Renal cortex interstitium (tissue), 11 donors: Measurements from ENCODE around the gene ZDHHC17. TPM values are rescaled to one million over a fixed set of nuclear protein-coding genes. Genes with fewer than 3 reads are reported as not detected.

Experiments
- DNase-seq, 11 donors: peaks; one replicate each; pipeline ENCODE4 v3.0.0-alpha.2; 2013; ENCODE audit warnings: low read depth in 9 of 11, low spot score in 4 of 11; ENCODE audit errors: extremely low read depth in 1 of 11
- polyA plus RNA-seq, 3 donors: library from polyadenylated mRNA; unstranded; fragments of 120-200 nt; gene quantifications; one replicate each; pipeline ENCODE4 v1.2.1, GENCODE V29; 2013; ENCODE audit not compliant: insufficient read length in 3 of 3

Gene ZDHHC17
- polyA plus RNA-seq, 3 donors: 53.2 to 89.3 (median 71.8) TPM

GRCh38 chr12:76890151-76891143 is 126.5 kb downstream of the ZDHHC17 start:
- no peak for DNase-seq

GRCh38 chr12:76891609-76892008 is 127.7 kb downstream of the ZDHHC17 start:
- no peak for DNase-seq

DNA sequence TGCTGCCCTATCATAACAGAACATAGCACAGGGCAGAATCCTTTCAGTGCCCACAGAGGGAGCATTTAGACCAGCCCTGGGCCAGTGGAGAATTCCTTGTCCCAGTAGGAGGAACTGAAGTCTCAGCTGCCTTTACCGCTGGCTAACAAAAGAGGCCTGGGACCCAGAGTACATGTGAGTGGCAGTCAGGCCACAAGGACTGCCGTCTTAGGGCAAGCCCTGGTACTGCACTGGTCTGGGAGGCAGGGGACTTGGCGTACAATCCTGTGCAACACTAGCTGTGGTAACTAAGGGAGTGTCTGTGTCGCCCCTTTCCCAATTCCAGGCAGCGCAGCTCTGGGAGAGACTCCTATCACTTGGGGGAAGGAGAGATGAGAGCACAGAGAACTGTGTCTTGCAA is 131.9 kb downstream of the ZDHHC17 start:
- DNase-seq: no peak

DNA sequence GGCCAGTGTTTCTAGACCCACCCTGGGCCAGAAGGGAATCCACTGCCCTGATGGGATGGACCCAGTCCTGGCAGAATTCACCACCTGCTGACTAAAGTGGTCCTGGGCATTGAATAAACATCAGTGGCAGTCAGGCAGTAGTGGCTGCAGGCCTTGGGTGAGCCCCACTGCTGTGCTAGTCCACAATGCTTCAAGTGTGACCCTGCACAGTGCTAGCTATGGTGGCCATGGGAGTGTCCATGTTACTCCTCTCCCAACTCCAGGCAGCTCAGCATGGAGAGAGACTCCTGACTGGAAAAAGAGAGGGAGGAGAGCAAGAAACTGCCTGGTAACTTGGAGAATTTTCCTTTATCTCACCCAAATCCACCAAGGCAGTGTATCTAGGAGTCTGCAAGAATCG is 132.4 kb downstream of the ZDHHC17 start:
- DNase-seq: no peak

- peak in 4 of 11 donors; percentile 39 to 59 (median 47) for DNase-seq
These were observed 134.5 kb downstream of the ZDHHC17 start for GRCh38 chr12:76898442-76898841.

- no peak for DNase-seq
These were observed 135.6 kb downstream of the ZDHHC17 start for GRCh38 chr12:76899522-76899921.

- DNase-seq: no peak
These were observed 137.9 kb downstream of the ZDHHC17 start for GRCh38 chr12:76901628-76902380.

Other genes starting within 250 kb of the ZDHHC17 start
- gene OSBPL8, start 204.3 kb upstream of the ZDHHC17 start, polyA plus RNA-seq: 10 to 100 TPM; 63.9 to 76.6 (median 75.7) TPM
- gene CSRP2, start 114.9 kb downstream of the ZDHHC17 start, polyA plus RNA-seq: 100 to 1,000 TPM in 1 of 3 donors, 10 to 100 TPM in 2; 86.6 to 107 (median 98.9) TPM